NCI-H1105 (cell line): ENCODE data around the gene PACSIN2.

Experiments
- DNase-seq: peaks from one replicate; lab custom pipeline; 2025; lab: John Stamatoyannopoulos, UW

The PACSIN2 gene

DNA sequence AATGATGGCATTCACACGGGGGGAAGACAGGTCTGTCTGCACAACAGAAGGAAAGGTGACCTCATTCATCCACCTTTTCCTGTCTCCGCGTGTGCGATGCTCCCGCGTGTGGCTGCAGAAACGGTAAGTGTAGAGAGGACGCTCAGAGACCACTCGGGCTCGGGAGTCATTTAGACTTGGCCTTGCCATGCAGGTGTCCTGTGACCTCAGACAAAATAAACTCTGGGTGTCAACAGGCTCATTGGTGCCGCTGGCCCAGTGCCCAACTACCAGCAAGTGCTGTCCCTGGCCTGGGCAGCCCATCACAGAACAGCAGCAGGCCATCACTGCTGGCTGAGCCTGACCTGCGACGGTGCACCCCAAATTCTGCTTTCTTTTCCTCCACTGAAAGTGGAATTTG, 109.7 kb downstream of the PACSIN2 start:
- DNase-seq = no peak

DNA sequence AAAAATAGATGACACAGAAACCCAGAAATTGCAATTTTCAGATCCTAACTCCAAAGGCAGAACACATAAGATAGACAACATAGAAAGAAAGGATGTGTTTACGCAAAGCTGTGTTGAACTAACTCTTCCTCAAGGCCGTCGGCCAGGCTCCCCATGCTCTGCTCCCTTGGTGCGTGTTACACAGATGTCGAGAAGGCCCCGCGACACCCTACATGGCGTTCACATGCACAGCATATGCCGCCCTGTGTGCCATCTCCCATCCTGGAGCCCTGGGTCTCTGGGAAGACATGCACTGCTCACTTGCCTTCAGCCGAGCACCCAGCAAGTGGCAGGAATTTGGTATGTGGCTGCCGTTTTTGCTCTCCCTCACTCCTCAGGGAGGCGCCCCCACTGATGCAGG, 110.9 kb downstream of the PACSIN2 start:
- no peak for DNase-seq

DNA sequence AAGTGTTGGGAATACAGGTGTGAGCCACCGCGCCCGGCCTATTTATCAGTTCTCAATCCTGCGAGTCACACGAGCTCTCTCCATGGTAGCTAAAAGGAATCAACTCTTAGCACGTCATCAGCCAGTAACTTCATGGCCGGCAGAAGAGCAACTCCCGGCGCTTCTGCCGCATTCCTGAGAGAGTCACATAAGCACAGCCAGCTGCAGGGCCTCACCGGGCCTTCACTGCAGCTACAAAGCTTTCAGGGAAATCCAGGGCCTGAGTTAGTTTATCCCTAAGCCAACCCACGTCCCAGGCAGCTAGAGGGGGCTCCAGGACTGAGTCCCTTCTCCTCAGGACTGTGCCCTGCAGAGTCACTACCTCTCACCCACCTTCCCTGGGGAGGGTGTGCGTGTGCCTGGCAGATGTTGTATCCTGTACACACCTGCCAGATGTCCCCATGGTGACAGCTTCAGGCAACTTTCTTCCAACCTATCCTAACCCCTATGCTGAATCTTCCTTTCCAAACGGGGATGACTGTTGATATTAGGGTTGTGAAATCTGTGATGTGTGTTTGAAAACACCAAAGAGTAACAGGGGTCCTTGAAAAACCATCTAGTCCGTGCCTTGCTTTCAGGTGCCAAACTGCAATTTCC, 112.0 kb downstream of the PACSIN2 start:
- no peak for DNase-seq

DNA sequence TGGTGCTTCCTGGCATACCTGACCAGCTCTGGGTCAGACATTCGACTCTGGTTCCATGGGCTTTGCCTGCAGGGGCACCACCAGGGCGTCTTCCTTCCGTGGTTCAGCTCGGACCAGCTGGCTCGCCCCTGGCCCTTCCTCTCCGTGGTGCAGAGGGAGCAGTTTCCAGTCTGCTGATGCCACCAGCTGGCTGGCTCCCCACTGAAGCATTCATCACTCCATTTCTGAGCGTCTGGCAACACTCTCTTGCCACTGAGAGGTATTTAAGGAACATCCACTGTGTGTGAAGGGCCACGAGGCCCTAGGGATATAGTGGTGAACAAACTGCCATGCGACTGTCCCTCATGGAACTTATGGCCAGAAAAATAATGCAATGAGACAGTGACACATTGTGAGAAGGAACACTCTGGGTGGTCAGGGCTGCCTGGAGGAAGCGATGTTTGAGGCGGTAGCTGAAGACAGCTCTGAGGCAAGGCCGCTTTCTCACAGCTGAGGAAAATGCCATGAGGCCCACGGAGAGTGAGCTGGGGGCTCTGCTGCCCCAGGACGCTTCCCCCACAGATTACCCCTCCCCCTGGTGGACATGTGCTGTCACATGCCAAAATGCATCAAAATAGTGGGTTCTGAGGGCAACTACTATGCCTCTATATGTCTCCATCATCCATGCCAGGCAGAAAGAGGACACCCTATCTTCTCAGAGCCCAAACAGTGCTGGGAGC, 113.0 kb downstream of the PACSIN2 start:
- no peak for DNase-seq

GRCh38 chr22:42897960-42898359, 117.0 kb downstream of the PACSIN2 start:
- no peak for DNase-seq

DNA sequence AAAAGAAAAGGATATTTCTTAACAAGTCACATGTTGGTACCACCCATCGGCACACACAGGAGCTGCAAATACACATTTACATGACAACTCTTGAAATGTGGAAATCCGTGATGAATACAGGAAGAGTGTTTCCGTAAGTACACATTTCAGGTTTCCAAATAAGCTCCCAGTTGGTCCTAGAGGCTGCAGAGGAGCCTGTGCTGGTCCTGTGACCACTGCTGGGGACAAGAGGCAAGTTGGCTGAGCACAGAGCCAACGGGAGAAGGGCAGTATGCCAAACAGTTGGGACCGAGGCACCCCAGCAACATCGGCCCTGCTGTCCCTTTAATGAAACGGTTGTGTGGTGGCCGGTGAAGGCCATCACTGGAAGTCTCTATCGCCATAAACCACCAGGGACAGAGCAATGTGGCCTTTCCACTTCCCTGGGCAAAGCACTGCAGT, 119.4 kb downstream of the PACSIN2 start:
- no peak for DNase-seq

DNA sequence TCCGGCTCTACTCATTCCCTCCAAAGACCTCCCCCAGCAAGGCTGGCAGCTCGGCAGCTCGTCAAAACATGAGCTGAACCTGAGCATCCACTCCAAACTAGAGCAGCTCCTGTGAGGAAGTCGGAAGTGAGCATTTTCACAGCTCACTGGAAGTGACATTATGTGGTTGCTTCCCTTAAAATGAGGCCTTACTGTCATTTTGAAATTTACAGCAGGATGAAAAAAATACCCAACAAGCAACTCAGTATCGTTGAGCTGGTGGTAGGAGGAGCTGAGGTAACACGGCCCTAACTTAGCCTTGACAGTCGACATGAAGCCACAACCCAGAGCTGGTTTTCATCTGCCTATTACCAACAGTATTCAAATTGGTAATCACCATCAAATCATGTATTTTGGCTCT, 119.9 kb downstream of the PACSIN2 start:
- no peak for DNase-seq

DNA sequence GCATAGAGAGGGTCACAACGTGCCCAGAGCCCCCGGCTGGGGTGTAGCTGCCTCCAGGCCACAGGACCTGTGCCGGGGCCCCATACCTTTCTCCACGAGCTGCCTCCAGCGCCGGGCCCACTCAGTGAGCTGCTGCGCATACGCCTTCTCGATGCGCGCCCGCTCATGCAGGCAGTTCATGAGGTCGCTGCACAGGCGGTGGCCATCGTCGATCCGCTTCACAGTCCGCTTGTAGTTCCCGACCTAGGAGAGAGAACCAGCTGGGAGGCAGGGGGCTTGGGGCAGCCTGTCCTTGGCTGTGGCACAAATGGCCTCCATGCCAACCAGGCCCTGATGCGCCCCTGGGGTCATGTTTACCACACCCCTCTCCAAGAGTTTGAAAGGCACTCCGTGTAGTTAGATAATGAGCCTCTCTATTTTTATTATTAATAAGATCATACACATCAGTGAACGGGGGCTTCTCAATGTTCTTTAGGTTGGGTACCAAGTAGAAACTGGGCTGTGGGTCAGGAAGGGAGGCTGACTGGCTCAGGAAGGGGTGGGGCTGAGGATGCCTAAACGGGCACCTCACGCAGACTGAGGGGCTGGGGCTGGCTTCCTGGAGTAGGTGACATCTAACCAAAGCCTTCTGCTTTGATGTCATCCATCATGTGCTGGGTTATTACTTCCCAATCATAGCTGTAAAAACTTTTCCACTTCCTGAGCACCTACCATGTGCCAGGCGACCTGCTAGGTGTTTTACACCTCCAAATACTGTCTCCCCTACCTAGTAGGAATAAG, 121.4 kb downstream of the PACSIN2 start:
- DNase-seq = no peak

DNA sequence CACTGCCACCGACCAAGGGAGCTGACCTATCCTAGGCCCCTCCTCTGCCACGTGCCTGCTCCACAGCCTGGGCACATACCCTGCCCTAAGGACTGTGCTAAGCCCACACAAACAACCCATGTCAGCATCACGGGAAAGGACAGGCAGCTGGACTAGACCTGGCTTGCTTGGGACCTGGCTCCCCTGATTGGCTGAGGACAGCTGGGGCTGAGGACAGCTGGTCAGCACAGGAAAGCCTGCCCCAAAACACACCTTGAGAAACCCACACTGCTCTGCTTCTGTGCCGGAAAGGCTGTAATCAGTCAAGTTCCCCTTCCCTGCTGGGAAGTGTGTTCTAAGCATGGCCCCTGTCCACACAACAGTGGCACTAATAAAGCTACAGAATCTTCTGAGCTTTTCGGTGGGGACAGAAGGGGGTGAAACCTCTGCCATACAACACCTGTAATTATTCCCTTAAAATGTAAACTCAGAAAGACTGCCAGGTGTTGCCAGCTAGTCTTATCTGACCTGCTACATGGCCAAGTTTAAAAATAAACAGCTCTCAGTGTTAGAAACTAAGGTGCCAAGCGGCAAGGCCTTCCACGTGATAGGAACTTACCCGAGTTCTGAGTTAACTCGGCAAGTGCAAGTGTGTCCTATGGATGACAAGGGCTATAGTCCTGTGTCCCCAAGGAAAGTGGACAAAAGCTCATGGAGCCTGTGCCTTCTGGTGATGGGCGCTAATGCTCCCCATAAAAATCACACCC, 122.2 kb downstream of the PACSIN2 start:
- DNase-seq = no peak

DNA sequence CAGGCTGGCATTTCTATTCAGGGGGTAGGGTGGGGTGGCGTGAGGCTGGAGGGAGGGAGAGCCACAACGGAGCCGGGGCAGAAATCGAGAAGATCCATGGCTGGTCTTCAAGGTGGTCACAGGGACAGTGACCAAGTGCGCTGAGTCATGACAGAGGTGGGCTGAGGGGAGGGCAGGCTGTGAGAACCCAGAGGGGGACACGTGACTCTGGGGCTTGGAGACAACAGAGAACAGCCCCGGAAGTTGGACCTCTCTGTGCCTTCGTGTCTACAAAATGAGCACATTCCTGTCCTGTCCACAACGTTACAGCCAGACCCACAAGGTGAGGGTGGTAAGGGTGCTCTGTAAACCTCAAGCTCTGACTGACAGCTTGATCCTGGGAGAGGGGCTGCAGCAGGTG, 122.8 kb downstream of the PACSIN2 start:
- DNase-seq = no peak

GRCh38 chr22:42891696-42892095, 123.3 kb downstream of the PACSIN2 start:
- no peak for DNase-seq

- no peak for DNase-seq
Measured at GRCh38 chr22:42891008-42891407, 123.9 kb downstream of the PACSIN2 start.

DNA sequence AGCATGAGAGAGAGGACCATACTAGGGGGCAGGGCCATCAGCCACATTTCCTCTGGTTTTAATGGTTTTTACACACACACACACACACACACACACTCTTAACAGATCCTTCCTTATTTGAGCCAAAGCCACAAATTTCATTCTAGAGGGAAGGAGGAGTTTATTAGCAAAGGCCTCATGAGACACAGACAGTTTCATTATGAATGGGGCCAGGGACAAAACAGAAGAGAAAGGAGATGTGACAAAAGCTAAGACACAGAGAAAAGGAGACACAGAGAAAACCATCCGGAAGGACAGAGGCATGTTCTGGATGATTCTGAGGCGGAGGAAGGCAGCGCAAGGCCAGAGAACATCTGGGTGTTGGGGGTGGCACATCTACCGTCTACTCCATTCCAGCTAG, 125.6 kb downstream of the PACSIN2 start:
- no peak for DNase-seq

GRCh38 chr22:42887523-42888507, 127.1 kb downstream of the PACSIN2 start:
- DNase-seq = no peak

DNA sequence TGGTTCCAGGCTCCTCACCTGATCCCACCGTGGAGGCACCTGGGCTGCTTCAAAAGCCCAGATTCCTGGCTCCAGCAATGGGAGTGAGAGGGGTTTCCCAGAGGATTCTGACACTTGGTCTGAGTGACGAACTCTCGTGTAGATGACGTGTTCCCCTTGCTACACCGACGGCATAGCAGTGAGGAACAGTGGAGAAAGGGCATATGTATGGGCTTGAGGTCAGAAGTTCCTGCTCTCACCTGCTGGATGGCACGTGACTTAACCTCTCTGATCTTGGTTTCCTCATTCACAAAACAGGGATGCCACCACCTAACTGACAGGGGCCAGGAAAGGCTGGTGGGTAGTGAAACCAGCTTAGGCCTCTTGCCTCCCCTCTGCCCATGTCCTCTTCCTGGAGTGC, 127.8 kb downstream of the PACSIN2 start:
- no peak for DNase-seq

DNA sequence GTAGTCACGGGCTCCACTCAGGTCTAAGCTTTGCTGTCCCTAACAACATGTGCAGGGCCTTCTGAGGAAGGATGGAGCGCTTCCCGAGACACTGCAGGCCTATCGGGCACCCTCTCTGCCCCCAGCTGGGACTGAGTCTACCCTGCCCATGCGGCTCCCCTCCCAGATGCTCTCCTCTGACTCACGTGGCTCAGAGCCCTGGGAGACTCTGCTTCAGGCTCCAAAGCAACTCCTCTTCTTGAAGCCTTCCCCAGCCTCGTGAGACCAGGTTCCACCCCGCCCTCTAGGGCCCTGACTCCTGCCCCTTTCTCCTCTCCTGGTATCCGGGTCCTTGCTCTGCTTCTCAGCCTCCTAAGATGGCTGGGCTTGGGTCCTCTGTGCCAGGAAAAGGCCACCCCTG, 129.5 kb downstream of the PACSIN2 start:
- no peak for DNase-seq

- DNase-seq = no peak
Measured at GRCh38 chr22:42884616-42885375, 130.2 kb downstream of the PACSIN2 start.

GRCh38 chr22:42883970-42884369, 131.0 kb downstream of the PACSIN2 start:
- no peak for DNase-seq

- no peak for DNase-seq
Measured at GRCh38 chr22:42883121-42883520, 131.8 kb downstream of the PACSIN2 start.

DNA sequence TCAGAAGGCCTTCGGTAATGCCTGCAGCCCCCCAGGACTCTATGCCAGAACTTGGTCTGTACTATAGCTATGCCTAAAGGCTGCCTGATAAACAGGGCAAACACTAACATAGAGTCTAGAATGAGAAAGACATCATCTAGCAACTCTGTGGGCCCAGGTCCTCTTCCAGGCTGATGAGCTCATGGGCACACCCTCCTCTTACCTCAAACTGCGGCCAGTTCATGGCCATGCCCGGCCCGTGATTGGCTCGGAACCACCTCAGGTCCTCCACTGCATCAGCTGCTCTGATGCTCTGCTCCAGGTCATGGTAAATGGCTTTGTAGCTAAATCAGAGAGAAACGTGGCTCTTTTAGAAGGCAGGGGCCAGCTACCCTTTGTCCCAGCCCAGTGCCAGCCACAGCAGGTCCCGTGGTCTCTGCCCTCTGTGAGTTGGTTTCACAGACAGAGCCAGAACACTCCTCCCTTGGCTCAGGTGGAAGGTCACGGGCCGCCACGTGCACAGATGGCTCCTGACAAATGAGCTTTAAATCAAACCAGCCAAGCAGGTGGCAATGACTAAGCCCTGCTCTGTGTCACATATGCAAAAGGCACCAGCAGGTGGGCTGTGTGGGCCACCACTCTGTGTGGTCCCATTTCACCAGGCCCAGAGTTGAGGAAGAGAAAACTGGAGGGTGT, 132.8 kb downstream of the PACSIN2 start:
- no peak for DNase-seq
